HG02610 (cell line): ENCODE measurements around the gene FCER2.
A peak's percentile ranks its signal among the peaks of the same experiment; 100 is the strongest.
"Not testable (repeated sequence)": the region's sequence is repeated elsewhere in the genome, so short reads cannot be mapped to it uniquely, and the experiment has no call there.

ENCODE experiments used
- ATAC-seq: cut with Tn5 transposase; IDR thresholded peaks from one replicate; pipeline ENCODE4 v1.9.1; 2021; ENCODE audit warnings: mild to moderate bottlenecking, moderate library complexity; ENCODE audit not compliant: unreplicated experiment

The FCER2 gene, protein sequence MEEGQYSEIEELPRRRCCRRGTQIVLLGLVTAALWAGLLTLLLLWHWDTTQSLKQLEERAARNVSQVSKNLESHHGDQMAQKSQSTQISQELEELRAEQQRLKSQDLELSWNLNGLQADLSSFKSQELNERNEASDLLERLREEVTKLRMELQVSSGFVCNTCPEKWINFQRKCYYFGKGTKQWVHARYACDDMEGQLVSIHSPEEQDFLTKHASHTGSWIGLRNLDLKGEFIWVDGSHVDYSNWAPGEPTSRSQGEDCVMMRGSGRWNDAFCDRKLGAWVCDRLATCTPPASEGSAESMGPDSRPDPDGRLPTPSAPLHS

GRCh38 chr19:7701654-7702457 is at the start of gene FCER2:
Gene FCER2, minus strand, starts transcription at chr19:7702131. Its CDS starts 2,371 bp downstream, at chr19:7699760.
- ATAC-seq: peak; percentile 48

- ATAC-seq: no peak
These were observed 49.3 kb upstream of the FCER2 start for GRCh38 chr19:7751157-7751783.

- ATAC-seq: no peak
These were observed 46.8 kb upstream of the FCER2 start for GRCh38 chr19:7748756-7749155.

DNA sequence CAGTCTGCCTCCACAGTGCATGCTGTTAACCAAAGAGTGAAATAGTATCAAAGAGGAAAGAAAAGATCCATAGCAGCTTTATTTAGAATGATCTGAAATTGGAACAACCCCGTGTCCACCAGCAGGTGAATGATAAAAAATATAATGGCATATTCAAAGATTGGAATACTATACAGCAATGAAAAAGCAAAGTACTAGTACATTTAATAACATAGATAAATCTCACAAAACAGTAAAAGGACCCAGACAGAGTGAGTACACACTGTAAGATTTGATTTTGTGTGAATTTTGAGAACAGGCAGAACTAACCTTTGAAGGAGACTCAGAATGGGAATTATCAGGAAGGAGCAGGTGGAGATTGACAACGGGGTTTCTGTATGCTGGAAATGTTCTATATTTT is 46.2 kb upstream of the FCER2 start:
- ATAC-seq: no peak

DNA sequence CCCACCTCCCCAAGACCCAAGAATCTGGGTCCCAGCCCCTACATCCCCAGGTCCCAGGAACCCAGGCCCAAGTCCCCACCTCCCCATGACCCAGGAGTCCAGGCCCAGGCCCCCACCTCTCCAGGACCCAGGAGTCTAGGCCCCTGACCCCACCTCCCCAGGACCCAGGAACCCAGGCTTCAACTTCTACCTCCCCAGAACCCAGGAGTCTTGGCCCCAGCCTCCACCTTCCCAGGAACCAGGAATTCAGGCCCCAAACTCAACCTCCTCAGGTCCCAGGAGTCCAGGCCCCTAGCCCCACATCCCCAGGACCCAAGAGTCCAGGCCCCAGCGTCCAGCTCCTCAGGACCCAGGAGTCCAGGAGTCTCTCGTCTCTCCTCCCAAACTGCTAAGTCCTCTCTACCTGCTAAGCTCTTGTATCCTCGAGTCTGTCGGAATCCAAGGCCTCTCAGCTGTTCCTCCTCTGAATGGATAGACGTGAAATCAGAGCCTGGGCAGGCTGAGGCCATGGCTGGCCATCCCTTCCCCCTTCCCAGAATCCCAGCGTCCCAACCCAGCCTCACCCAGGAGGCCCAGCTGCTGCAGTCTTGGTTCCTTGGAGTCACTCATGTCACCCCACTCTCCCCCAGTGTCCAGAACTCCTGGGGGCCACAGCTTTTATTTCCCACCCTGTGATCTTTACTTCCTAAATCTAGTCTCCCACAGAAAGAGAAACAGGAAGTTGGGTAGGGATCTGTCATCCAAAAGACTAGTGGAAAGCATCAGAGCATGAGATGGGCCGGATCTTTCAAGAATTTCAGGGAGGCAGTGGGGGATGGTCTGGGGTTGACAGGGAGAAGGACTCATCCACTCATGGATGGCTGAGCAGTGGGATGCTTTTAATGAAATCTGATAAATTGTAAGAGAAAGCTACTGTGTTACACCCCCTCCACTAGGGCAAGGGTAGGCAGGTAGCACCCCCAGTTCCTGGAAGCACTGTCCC is 45.3 kb upstream of the FCER2 start, which contains the start of gene CD209:
CD209 (minus strand) TSS at position 632 of the 982 bp plus-strand sequence; CDS start at position 609, 23 bp downstream.
- ATAC-seq: no peak

DNA sequence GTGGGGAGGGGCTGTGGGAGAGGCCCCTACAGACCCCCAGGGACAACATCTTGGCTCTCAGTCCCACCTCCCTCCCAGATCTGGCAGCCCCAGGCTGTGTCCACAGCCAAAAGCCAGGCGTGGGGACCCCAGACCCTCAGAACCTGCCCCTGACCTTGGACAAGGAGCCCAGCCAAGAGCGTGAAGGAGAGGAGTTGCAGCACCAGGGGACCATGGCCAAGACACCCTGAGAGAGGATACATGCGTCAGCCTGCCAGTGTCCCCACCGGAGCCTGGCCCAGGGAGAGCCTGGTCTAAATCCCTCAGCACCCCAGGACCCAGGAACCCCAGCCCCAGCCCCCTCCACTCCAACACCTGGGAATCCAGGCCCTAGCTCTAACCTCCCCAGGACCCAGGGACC is 44.4 kb upstream of the FCER2 start:
- not testable (repeated sequence) for ATAC-seq

GRCh38 chr19:7744871-7745650 is 43.1 kb upstream of the FCER2 start:
- no peak for ATAC-seq

- no peak for ATAC-seq
These were observed 42.4 kb upstream of the FCER2 start for GRCh38 chr19:7744199-7744786.

GRCh38 chr19:7743425-7743841 is 41.5 kb upstream of the FCER2 start:
- ATAC-seq: peak; percentile 76

DNA sequence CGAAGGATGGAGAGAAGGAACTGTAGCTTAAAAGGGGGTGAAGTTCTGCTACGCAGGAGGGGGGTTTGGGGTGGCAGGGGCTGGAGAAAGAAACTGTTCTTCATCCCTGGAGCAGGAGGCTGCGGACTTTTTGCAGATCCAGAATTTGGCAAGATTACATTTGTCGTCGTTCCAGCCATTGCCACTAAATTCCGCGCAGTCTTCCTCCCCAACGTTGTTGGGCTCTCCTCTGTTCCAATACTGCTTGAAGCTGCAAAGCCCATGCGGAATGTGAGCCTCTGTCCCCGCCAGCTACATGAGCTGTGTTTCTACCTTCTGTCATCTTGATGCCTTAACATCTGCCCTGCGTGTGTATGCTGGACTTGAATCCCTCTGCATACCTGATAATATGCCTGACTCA is 41.1 kb upstream of the FCER2 start:
- ATAC-seq: no peak

DNA sequence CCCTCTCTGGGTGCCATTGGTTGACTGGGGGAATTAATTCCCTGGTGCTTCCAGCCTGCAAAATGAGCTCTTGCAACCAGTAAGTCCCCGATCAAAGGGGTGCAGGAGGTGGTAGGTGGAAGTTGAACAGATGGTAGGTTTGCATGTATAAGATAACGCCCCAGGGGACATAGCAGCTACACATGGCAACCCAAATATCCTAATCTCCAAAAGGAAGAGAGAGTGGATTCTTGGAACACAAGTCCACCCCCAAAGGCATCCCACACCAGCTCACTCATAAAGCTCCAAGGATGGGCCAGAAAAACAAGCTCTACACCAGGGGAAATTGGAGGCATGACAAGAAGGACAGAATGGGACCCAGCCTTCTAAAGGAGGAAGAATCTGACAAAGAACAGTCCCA is 40.6 kb upstream of the FCER2 start:
- no peak for ATAC-seq

GRCh38 chr19:7740682-7741054 is 38.7 kb upstream of the FCER2 start:
- no peak for ATAC-seq

DNA sequence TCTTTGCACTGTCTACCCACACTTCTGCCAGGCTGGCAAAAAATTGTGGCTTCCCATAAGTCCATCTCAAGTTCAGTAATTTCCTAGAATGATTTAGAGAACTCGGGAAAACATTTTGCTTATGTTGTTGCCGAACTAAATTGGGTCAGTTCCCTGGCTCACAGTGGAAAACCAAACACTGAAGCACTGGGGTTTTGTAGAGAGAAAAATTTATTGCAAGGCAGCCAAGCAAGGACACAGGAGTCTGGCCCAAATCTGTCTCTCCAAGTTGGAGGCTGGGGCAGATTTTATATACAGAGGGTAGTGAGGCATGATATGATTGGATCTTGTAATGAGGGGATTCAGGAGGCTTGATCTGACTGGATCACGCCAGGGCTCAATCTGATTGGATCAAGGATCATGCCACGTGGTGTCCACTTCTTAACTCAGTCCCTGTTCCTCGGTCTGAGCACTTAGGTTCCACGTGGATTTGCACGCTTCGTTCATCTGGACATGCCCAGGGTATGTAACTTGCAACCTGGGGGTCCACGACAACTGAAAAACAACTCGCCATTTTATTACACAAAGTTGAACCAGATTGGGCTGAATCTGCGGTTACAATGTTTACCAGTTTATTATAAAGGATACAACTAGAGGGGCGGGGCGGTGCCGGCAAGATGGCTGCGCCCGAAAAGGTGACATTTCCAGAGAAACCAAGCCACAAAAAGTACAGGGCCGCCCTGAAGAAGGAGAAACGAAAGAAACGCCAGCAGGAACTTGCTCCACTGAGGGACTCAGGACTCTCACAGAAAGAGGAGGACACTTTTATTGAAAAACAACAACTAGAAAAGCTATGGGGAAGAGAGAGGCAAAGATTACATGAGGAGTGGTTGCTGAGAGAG is 38.1 kb upstream of the FCER2 start:
- no peak for ATAC-seq

- no peak for ATAC-seq
These were observed 37.4 kb upstream of the FCER2 start for GRCh38 chr19:7739211-7739755.

DNA sequence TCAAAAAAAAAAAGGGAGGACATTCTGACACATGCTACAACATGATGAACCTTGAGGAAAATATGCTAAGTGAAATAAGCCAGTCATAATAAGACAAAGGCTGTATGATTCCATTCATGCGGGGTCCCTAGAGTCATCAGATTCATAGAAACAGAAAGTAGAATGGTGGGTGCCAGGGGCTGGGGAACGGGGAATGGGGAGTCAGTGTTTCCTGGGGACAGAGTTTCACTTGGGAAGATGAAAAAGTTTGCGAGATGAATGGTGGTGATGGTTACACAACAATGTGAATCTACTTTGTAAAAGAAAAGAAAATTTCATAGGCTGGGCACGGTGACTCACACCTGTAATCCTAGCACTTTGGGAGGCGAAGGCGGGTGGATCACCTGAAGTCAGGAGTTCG is 36.1 kb upstream of the FCER2 start:
- no peak for ATAC-seq

- no peak for ATAC-seq
These were observed 35.3 kb upstream of the FCER2 start for GRCh38 chr19:7737215-7737614.

DNA sequence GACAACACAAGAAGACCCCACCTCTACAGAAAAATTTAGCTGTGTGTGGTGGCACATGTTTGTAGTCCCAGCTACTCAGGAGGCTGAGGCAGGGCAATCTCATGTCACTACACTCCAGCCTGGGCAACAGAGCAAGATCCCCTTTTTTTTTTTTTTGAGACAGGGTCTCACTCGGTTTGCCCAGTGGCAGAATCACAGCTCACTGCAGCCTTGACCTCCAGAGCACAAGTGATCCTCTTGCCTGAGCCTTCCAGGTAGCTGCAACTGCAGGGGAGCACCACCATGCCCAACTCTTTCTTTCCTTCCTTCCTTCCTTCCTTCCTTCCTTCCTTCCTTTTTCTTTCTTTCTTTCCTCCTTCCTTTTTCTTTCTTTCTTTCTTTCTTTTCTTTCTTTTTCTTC is 34.2 kb upstream of the FCER2 start:
- no peak for ATAC-seq
